ENCODE measurements around the gene ATP6V1G2. TPM values are rescaled to one million over a fixed set of nuclear protein-coding genes. Genes with fewer than 3 reads are reported as not detected.
A peak's percentile ranks its signal among the peaks of the same experiment; 100 is the strongest.

ATP6V1G2 gene
- polyA plus RNA-seq, 2 donors = 0.32 to 0.49 TPM

GRCh38 chr6:31575952-31576685 lies 29.7 kb upstream of the ATP6V1G2 start:
- Histone ChIP-seq H3K36me3 (ENCODE audit: control insufficient read depth in 2 of 2, insufficient read depth in 2 of 2, low read length in 1 of 2) (no peaks in the 10 kb centered on the region), H3K9me3 (ENCODE audit: control insufficient read depth in 2 of 2, insufficient read depth in 1 of 2, low read depth in 1 of 2, low read length in 1 of 2) (no peaks in the 10 kb centered on the region), H3K4me3 (ENCODE audit: low read depth in 1 of 2, low read length in 2 of 2) (peak overlapping the region; percentile 21 to 35), H3K27me3 (ENCODE audit: control insufficient read depth in 1 of 2, insufficient read depth in 2 of 2, low read length in 2 of 2) (no peaks in the 10 kb centered on the region), H3K27ac (ENCODE audit: low read depth in 2 of 2, low read length in 1 of 2) (peak overlapping the region; percentile 13 to 52), H3K4me1 (ENCODE audit: control insufficient read depth in 2 of 2, insufficient read depth in 2 of 2, low read length in 1 of 2) (peaks cover 0 to 2% of the 10 kb centered on the region in 2 donors)
- 70 to 75% methylated on average over 8 of the region's 8 CpGs for WGBS, 2 donors

GRCh38 chr6:31575335-31575901 lies 29.0 kb upstream of the ATP6V1G2 start, which contains the start of gene TNF:
Gene TNF, plus strand, starts transcription at chr6:31575565. Its CDS starts 177 bp downstream, at chr6:31575742.
- H3K27me3 ChIP-seq (ENCODE audit: control insufficient read depth in 1 of 2, insufficient read depth in 2 of 2, low read length in 2 of 2) = no peaks in the 10 kb centered on the region
- H3K27ac ChIP-seq (ENCODE audit: low read depth in 2 of 2, low read length in 1 of 2) = peak within 1 kb of the TSS; percentile 13 to 52
- WGBS, 2 donors = 45 to 47% methylated on average over 19 of the region's 19 CpGs
- no peaks in the 10 kb centered on the region for H3K36me3 ChIP-seq (ENCODE audit: control insufficient read depth in 2 of 2, insufficient read depth in 2 of 2, low read length in 1 of 2)
- H3K4me3 ChIP-seq (ENCODE audit: low read depth in 1 of 2, low read length in 2 of 2) = peak within 1 kb of the TSS; percentile 21 to 35
- H3K9me3 ChIP-seq (ENCODE audit: control insufficient read depth in 2 of 2, insufficient read depth in 1 of 2, low read depth in 1 of 2, low read length in 1 of 2) = no peaks in the 10 kb centered on the region
- H3K4me1 ChIP-seq (ENCODE audit: control insufficient read depth in 2 of 2, insufficient read depth in 2 of 2, low read length in 1 of 2) = no peaks in the 10 kb centered on the region

- 77 to 82% methylated on average over 14 of the region's 14 CpGs for WGBS, 2 donors
- H3K9me3 ChIP-seq (ENCODE audit: control insufficient read depth in 2 of 2, insufficient read depth in 1 of 2, low read depth in 1 of 2, low read length in 1 of 2) = no peaks in the 10 kb centered on the region
- H3K27me3 ChIP-seq (ENCODE audit: control insufficient read depth in 1 of 2, insufficient read depth in 2 of 2, low read length in 2 of 2) = no peaks in the 10 kb centered on the region
- H3K4me3 ChIP-seq (ENCODE audit: low read depth in 1 of 2, low read length in 2 of 2) = no peak overlapping the region
- no peaks in the 10 kb centered on the region for H3K4me1 ChIP-seq (ENCODE audit: control insufficient read depth in 2 of 2, insufficient read depth in 2 of 2, low read length in 1 of 2)
- H3K27ac ChIP-seq (ENCODE audit: low read depth in 2 of 2, low read length in 1 of 2) = no peak overlapping the region
- no peaks in the 10 kb centered on the region for H3K36me3 ChIP-seq (ENCODE audit: control insufficient read depth in 2 of 2, insufficient read depth in 2 of 2, low read length in 1 of 2)
Observed at GRCh38 chr6:31574106-31575061, 28.0 kb upstream of the ATP6V1G2 start.

- 89 to 91% methylated on average over 9 of the region's 9 CpGs for WGBS, 2 donors
Observed at GRCh38 chr6:31573239-31574105, 27.1 kb upstream of the ATP6V1G2 start.

GRCh38 chr6:31572041-31572911 lies 25.9 kb upstream of the ATP6V1G2 start, which contains the start of gene LTA:
Gene LTA, plus strand, starts transcription at chr6:31572289. Its CDS starts 454 bp downstream, at chr6:31572743.
- Histone ChIP-seq H3K9me3 (ENCODE audit: control insufficient read depth in 2 of 2, insufficient read depth in 1 of 2, low read depth in 1 of 2, low read length in 1 of 2) (no peaks in the 10 kb centered on the region), H3K4me3 (ENCODE audit: low read depth in 1 of 2, low read length in 2 of 2) (peak within 1 kb of the TSS in 1 of 2 donors; percentile 28), H3K27me3 (ENCODE audit: control insufficient read depth in 1 of 2, insufficient read depth in 2 of 2, low read length in 2 of 2) (no peaks in the 10 kb centered on the region), H3K4me1 (ENCODE audit: control insufficient read depth in 2 of 2, insufficient read depth in 2 of 2, low read length in 1 of 2) (peaks cover 0 to 2% of the 10 kb centered on the region in 2 donors), H3K27ac (ENCODE audit: low read depth in 2 of 2, low read length in 1 of 2) (peak within 1 kb of the TSS; percentile 18 to 63), H3K36me3 (ENCODE audit: control insufficient read depth in 2 of 2, insufficient read depth in 2 of 2, low read length in 1 of 2) (no peaks in the 10 kb centered on the region)
- 74 to 76% methylated on average over 27 of the region's 27 CpGs for WGBS, 2 donors

More at GRCh38 chr6:31573239-31574105, 27.1 kb upstream of the ATP6V1G2 start:
- H3K36me3 ChIP-seq (ENCODE audit: control insufficient read depth in 2 of 2, insufficient read depth in 2 of 2, low read length in 1 of 2) = no peaks in the 10 kb centered on the region
- H3K9me3 ChIP-seq (ENCODE audit: control insufficient read depth in 2 of 2, insufficient read depth in 1 of 2, low read depth in 1 of 2, low read length in 1 of 2) = no peaks in the 10 kb centered on the region
- H3K27ac ChIP-seq (ENCODE audit: low read depth in 2 of 2, low read length in 1 of 2) = peak overlapping the region in 1 of 2 donors; percentile 24
- H3K4me1 ChIP-seq (ENCODE audit: control insufficient read depth in 2 of 2, insufficient read depth in 2 of 2, low read length in 1 of 2) = no peaks in the 10 kb centered on the region
- H3K27me3 ChIP-seq (ENCODE audit: control insufficient read depth in 1 of 2, insufficient read depth in 2 of 2, low read length in 2 of 2) = no peaks in the 10 kb centered on the region
- no peak overlapping the region for H3K4me3 ChIP-seq (ENCODE audit: low read depth in 1 of 2, low read length in 2 of 2)

- Histone ChIP-seq H3K4me3 (ENCODE audit: low read depth in 1 of 2, low read length in 2 of 2) (no peak overlapping the region), H3K36me3 (ENCODE audit: control insufficient read depth in 2 of 2, insufficient read depth in 2 of 2, low read length in 1 of 2) (no peaks in the 10 kb centered on the region), H3K27ac (ENCODE audit: low read depth in 2 of 2, low read length in 1 of 2) (no peak overlapping the region), H3K27me3 (ENCODE audit: control insufficient read depth in 1 of 2, insufficient read depth in 2 of 2, low read length in 2 of 2) (no peaks in the 10 kb centered on the region), H3K4me1 (ENCODE audit: control insufficient read depth in 2 of 2, insufficient read depth in 2 of 2, low read length in 1 of 2) (peaks cover 0 to 2% of the 10 kb centered on the region in 2 donors), H3K9me3 (ENCODE audit: control insufficient read depth in 2 of 2, insufficient read depth in 1 of 2, low read depth in 1 of 2, low read length in 1 of 2) (no peaks in the 10 kb centered on the region)
- 82 to 83% methylated on average over 1 of the region's 1 CpG for WGBS, 2 donors
Observed at GRCh38 chr6:31569861-31570536, 23.6 kb upstream of the ATP6V1G2 start.

- no peak overlapping the region for H3K27ac ChIP-seq (ENCODE audit: low read depth in 2 of 2, low read length in 1 of 2)
- WGBS, 2 donors = 53 to 63% methylated on average over 3 of the region's 3 CpGs
- no peaks in the 10 kb centered on the region for H3K27me3 ChIP-seq (ENCODE audit: control insufficient read depth in 1 of 2, insufficient read depth in 2 of 2, low read length in 2 of 2)
- H3K36me3 ChIP-seq (ENCODE audit: control insufficient read depth in 2 of 2, insufficient read depth in 2 of 2, low read length in 1 of 2) = no peaks in the 10 kb centered on the region
- peaks cover 0 to 2% of the 10 kb centered on the region in 2 donors for H3K4me1 ChIP-seq (ENCODE audit: control insufficient read depth in 2 of 2, insufficient read depth in 2 of 2, low read length in 1 of 2)
- H3K9me3 ChIP-seq (ENCODE audit: control insufficient read depth in 2 of 2, insufficient read depth in 1 of 2, low read depth in 1 of 2, low read length in 1 of 2) = no peaks in the 10 kb centered on the region
- no peak overlapping the region for H3K4me3 ChIP-seq (ENCODE audit: low read depth in 1 of 2, low read length in 2 of 2)
Observed at GRCh38 chr6:31568537-31568961, 22.1 kb upstream of the ATP6V1G2 start.

Measured in esophagus (tissue), 2 donors.